ENCODE measurements around the gene PRR5L. TPM values are rescaled to one million over a fixed set of nuclear protein-coding genes. Genes with fewer than 3 reads are reported as not detected.

PRR5L gene
- total and polyA plus RNA-seq, 9 of the 15 experiments (the other 6 are each of a cell fraction or from before 2014, with no cell fraction given), result 0.11 to 0.60 (median 0.36) TPM; not detected in 2

DNA sequence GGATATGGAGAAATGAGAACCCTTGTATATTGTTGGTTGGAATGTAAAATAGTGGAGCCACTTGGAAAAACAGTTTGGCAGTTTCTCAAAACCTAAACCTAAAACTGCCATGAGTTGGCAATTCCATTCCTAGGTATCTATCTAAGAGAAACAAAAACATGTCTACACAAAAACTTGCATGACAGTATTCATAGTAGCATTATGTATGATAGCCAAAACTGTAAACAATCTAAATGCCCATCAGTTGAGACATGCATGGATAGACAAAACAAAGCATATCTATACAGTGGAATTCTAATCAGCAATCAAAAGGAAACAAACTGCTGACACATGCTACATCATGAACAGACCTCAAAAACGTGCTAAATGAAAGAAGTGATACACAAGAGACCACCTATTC lies 179.1 kb downstream of the PRR5L start:
- Histone ChIP-seq H4K20me1 (replicated peaks; ENCODE audit: control insufficient read depth, insufficient read depth, low read length) (no peaks in the 10 kb centered on the region), H3K36me3 (ENCODE audit: control insufficient read depth, insufficient read depth, low read length) (no peaks in the 10 kb centered on the region), H3K9ac (ENCODE audit: insufficient read depth in 1 of 2, low read depth in 2 of 2, low read length in 2 of 2) (no peak overlapping the region), H3K4me3 (no peak overlapping the region), H3K4me1 (replicated peaks in 1 of 2; ENCODE audit: control insufficient read depth in 2 of 2, insufficient read depth in 2 of 2, low read length in 2 of 2) (no peaks in the 10 kb centered on the region), H3K27ac (ENCODE audit: extremely low read depth, low read depth, low read length) (no peak overlapping the region), H3K9me1 (ENCODE audit: control insufficient read depth, insufficient read depth, low read length) (no peaks in the 10 kb centered on the region), H2AFZ (ENCODE audit: low read depth, low read length) (no peak overlapping the region), H3K27me3 (ENCODE audit: control insufficient read depth in 2 of 2, insufficient read depth in 2 of 2, low read length in 2 of 2) (no peaks in the 10 kb centered on the region), H3K9me3 (replicated peaks; ENCODE audit: control insufficient read depth, insufficient read depth, low read depth, low read length) (no peaks in the 10 kb centered on the region), H3K79me2 (ENCODE audit: control insufficient read depth, insufficient read depth, low read length) (no peaks in the 10 kb centered on the region), H3K4me2 (ENCODE audit: insufficient read depth, low read length) (no peak overlapping the region)
- intact Hi-C loops (cut with micrococcal nuclease) (loop anchor here (5.0 kb wide), 1 partner anchor 133 kb away; no protein-coding TSS in a partner anchor), in situ Hi-C loops (cut with MboI) (no loop called here)
- 6% methylated on average over 1 of the region's 1 CpG for WGBS (ENCODE audit: insufficient coverage, low coverage, missing lambda C conversion rate)
- ChIA-PET POLR2A (interaction anchor here (0.7 kb wide), 1 partner anchor 339 kb away, joined by 3 read pairs; no protein-coding TSS in a partner anchor), CTCF (ENCODE audit: low intra/inter-chr PET ratio) (no interaction called here)
- BruUV-seq (replicated peaks), result no TSS peak
- ATAC-seq (no peak), FAIRE-seq (no peak), DNase-seq (ENCODE audit: extremely low read depth in 1 of 4, low spot score in 3 of 4) (no peak)
- TF ChIP-seq ZNF586 (CRISPR knock-in tag; conservative IDR thresholded peaks at IDR 0.05), result no peak
- no peak for TF ChIP-seq HNRNPUL1 (IDR thresholded peaks at IDR 0.05; ENCODE audit: low read length)
- TF ChIP-seq ZSCAN29 (IDR thresholded peaks at IDR 0.05), result no peak
- TF ChIP-seq ZNF263 (CRISPR knock-in tag; IDR thresholded peaks at IDR 0.05; ENCODE audit: borderline replicate concordance), result no peak
- TF ChIP-seq, protein P1, sequence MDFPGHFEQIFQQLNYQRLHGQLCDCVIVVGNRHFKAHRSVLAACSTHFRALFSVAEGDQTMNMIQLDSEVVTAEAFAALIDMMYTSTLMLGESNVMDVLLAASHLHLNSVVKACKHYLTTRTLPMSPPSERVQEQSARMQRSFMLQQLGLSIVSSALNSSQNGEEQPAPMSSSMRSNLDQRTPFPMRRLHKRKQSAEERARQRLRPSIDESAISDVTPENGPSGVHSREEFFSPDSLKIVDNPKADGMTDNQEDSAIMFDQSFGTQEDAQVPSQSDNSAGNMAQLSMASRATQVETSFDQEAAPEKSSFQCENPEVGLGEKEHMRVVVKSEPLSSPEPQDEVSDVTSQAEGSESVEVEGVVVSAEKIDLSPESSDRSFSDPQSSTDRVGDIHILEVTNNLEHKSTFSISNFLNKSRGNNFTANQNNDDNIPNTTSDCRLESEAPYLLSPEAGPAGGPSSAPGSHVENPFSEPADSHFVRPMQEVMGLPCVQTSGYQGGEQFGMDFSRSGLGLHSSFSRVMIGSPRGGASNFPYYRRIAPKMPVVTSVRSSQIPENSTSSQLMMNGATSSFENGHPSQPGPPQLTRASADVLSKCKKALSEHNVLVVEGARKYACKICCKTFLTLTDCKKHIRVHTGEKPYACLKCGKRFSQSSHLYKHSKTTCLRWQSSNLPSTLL (IDR thresholded peaks at IDR 0.05), result no peak
- no peak for TF ChIP-seq ARHGAP35 (IDR thresholded peaks at IDR 0.05; ENCODE audit: partially characterized antibody)
- TF ChIP-seq, protein P2, sequence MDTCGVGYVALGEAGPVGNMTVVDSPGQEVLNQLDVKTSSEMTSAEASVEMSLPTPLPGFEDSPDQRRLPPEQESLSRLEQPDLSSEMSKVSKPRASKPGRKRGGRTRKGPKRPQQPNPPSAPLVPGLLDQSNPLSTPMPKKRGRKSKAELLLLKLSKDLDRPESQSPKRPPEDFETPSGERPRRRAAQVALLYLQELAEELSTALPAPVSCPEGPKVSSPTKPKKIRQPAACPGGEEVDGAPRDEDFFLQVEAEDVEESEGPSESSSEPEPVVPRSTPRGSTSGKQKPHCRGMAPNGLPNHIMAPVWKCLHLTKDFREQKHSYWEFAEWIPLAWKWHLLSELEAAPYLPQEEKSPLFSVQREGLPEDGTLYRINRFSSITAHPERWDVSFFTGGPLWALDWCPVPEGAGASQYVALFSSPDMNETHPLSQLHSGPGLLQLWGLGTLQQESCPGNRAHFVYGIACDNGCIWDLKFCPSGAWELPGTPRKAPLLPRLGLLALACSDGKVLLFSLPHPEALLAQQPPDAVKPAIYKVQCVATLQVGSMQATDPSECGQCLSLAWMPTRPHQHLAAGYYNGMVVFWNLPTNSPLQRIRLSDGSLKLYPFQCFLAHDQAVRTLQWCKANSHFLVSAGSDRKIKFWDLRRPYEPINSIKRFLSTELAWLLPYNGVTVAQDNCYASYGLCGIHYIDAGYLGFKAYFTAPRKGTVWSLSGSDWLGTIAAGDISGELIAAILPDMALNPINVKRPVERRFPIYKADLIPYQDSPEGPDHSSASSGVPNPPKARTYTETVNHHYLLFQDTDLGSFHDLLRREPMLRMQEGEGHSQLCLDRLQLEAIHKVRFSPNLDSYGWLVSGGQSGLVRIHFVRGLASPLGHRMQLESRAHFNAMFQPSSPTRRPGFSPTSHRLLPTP (IDR thresholded peaks at IDR 0.05; ENCODE audit: borderline replicate concordance, extremely low read depth, insufficient read length), result no peak

Data from K562 (cell line).